Fibroblast of peridontal ligament (primary cell): ENCODE results near the gene RAB34.
A peak's percentile ranks its signal among the peaks of the same experiment; 100 is the strongest.

Experiments used
- DNase-seq: peaks from one replicate; pipeline ENCODE4 v3.0.0-alpha.2; 2010; ENCODE audit errors: extremely low read depth

RAB34 gene

DNA sequence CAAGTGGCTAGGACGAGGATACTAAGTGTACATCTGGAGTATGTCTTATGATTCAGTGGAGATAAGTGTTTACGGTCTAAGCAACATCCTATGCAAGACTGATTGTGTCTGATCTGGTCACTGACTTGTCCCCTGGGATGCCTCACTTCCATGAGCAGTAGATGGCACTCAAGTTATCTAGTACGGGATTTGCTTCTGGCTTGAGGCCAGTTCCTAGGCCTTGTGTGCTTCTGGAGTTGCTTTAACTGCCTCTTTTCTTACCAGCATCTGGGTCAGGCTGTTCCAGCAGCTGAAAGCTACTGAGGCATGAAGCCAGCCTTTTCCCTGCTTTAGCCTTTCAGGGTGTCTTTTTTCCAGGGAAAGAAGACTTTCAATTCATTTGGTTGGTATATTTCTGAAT, 32.7 kb downstream of the RAB34 start:
- DNase-seq: peak; percentile 41

DNA sequence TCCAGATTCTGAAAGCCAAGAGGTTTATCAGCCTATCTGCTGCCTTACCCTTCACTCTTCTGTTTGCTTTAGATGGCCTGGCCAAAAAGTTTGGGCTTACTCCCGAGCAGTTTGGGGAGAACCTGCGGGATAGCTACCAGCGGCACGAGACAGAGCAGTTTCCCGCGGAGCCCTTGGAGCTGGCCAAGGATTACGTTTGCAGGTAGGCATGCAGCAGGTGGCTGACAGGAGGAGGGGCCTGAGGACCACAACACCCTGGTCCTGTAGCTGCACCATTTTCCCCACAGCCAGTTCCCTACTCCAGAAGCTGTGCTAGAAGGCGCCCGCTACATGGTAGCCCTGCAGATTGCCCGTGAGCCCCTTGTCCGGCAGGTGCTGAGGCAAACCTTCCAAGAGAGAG, 35.0 kb downstream of the RAB34 start:
- no peak for DNase-seq

DNA sequence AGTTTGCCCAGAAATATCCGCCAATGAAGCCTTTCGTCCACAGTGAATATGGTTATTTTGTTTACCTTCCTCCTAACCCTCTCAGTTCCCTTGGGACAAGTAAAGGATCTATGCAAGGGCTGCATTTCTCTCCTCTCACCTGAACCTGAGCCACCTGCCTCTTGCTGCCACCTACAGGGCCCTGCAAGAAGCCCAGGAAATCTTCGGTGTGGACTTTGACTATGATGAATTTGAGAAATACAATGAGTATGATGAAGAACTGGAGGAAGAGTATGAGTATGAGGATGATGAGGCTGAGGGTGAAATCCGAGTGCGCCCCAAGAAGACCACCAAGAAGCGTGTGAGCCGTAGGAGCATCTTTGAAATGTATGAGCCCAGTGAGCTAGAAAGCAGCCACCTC, 41.7 kb downstream of the RAB34 start:
- no peak for DNase-seq

DNA sequence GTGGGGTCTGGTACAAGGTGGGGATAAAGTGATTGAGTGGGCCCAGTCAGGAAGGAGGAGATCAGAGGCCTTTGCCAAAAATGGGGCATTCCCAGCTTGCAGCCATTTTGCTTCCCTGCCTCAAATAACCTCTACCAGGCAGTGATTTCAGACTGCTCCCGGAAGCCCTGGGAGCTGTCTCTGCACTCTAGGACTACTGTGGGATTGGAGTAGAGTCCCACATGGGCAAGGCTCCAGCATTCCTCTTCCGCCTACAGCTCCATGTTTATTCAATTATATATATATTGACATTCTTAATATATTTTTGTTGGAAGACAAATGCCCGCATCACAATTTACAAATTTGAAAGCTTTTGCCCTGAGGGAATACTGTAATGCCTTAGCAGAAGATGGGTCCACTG, 42.2 kb downstream of the RAB34 start:
- peak; percentile 43 for DNase-seq

DNA sequence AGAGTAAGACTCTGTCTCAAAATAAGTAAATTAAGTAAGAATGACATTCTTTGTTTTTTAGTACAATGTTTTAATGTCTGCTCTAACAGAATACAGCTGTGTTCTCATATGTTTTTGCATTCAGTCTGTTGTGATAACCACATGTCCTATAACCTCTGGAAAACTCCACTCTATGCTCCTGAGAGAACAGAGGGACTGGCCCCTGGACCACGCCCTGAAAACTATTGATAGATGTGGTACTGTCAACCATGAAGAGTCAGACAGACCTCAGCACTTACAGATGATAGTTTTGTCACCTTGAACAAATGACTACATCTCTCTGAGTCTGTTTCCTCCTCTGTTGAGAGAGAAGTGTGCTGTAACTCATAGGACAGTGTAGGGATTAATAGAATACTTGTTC, 47.8 kb downstream of the RAB34 start:
- no peak for DNase-seq

DNA sequence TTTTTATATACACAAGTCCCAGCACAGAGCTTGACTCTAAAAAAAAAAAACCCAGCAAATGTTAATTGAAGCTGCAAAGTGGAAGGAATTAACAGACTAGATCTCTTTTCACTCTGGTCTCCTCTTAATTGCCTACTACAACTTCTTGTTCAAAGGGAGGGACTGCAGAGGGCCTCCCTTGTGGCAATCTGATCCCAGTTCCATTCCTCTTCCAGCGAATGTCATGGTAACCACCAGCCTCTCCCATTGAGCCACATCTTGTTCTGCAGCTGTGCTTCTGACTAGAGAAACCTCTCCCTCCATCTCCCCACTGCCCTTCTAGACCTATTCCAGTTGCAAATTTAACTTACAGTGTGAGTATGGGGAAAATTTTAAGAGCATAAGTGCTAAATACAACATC, 49.8 kb downstream of the RAB34 start:
- DNase-seq: peak; percentile 20

DNA sequence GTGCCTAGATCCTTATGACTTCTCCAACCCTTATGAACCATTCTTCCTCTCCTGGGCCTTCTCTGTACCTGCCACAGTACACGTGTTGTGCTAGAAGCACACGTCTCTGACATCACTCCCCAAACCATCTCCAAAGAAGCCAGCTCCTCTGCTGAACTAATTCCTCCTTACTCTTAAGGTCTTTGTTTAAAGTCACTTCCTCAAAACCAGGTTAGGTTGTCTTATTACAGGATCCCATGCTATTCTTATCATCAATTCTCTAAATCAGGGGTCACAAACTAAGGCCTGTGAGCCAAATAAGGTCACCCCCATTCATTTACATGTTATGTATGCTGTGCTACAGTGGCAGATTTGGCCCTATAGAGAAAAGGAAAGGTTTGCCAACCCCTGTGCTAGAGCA, 51.7 kb downstream of the RAB34 start:
- DNase-seq: no peak
